ENCODE measurements around the gene GNB3. TPM values are rescaled to one million over a fixed set of nuclear protein-coding genes. Genes with fewer than 3 reads are reported as not detected.

The GNB3 gene
- total and polyA plus RNA-seq, 9 of the 15 experiments (the other 6 are each of a cell fraction or from before 2014, with no cell fraction given) = 1.4 to 5.8 (median 2.0) TPM

- TF ChIP-seq, protein P1, sequence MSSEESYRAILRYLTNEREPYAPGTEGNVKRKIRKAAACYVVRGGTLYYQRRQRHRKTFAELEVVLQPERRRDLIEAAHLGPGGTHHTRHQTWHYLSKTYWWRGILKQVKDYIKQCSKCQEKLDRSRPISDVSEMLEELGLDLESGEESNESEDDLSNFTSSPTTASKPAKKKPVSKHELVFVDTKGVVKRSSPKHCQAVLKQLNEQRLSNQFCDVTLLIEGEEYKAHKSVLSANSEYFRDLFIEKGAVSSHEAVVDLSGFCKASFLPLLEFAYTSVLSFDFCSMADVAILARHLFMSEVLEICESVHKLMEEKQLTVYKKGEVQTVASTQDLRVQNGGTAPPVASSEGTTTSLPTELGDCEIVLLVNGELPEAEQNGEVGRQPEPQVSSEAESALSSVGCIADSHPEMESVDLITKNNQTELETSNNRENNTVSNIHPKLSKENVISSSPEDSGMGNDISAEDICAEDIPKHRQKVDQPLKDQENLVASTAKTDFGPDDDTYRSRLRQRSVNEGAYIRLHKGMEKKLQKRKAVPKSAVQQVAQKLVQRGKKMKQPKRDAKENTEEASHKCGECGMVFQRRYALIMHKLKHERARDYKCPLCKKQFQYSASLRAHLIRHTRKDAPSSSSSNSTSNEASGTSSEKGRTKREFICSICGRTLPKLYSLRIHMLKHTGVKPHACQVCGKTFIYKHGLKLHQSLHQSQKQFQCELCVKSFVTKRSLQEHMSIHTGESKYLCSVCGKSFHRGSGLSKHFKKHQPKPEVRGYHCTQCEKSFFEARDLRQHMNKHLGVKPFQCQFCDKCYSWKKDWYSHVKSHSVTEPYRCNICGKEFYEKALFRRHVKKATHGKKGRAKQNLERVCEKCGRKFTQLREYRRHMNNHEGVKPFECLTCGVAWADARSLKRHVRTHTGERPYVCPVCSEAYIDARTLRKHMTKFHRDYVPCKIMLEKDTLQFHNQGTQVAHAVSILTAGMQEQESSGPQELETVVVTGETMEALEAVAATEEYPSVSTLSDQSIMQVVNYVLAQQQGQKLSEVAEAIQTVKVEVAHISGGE (CRISPR knock-in tag; IDR thresholded peaks at IDR 0.05) = peak; percentile 76 to 95 (median 77); a peak in 5 of 6 replicates
- TF ChIP-seq CCNT2 (IDR thresholded peaks at IDR 0.05; ENCODE audit: borderline replicate concordance, extremely low read depth, insufficient read length, low read depth, low read length) = peak; percentile 88
- TF ChIP-seq NCOR1 (IDR thresholded peaks at IDR 0.05) = no peak
- no peak for TF ChIP-seq PYGO2 (tag; IDR thresholded peaks at IDR 0.05)
- TF ChIP-seq CHD2 (IDR thresholded peaks at IDR 0.05; ENCODE audit: low read depth, low read length) = peak; percentile 68
- peak; percentile 45; the same call in 1 of the 2 replicates for TF ChIP-seq MXI1 (IDR thresholded peaks at IDR 0.05; ENCODE audit: low read depth, low read length)
- TF ChIP-seq HCFC1 (IDR thresholded peaks at IDR 0.05; ENCODE audit: low read depth, low read length) = peak; percentile 26; the same call in 1 of the 2 replicates
- TF ChIP-seq, protein P2, sequence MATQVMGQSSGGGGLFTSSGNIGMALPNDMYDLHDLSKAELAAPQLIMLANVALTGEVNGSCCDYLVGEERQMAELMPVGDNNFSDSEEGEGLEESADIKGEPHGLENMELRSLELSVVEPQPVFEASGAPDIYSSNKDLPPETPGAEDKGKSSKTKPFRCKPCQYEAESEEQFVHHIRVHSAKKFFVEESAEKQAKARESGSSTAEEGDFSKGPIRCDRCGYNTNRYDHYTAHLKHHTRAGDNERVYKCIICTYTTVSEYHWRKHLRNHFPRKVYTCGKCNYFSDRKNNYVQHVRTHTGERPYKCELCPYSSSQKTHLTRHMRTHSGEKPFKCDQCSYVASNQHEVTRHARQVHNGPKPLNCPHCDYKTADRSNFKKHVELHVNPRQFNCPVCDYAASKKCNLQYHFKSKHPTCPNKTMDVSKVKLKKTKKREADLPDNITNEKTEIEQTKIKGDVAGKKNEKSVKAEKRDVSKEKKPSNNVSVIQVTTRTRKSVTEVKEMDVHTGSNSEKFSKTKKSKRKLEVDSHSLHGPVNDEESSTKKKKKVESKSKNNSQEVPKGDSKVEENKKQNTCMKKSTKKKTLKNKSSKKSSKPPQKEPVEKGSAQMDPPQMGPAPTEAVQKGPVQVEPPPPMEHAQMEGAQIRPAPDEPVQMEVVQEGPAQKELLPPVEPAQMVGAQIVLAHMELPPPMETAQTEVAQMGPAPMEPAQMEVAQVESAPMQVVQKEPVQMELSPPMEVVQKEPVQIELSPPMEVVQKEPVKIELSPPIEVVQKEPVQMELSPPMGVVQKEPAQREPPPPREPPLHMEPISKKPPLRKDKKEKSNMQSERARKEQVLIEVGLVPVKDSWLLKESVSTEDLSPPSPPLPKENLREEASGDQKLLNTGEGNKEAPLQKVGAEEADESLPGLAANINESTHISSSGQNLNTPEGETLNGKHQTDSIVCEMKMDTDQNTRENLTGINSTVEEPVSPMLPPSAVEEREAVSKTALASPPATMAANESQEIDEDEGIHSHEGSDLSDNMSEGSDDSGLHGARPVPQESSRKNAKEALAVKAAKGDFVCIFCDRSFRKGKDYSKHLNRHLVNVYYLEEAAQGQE (IDR thresholded peaks at IDR 0.05; ENCODE audit: borderline replicate concordance) = peak; percentile 80
- TF ChIP-seq, protein P2 (CRISPR knock-in tag; IDR thresholded peaks at IDR 0.05; ENCODE audit: low read depth) = no peak
- TF ChIP-seq RBBP5 (IDR thresholded peaks at IDR 0.05; ENCODE audit: borderline replicate concordance, insufficient read depth, low read length, poor library complexity, severe bottlenecking) = peak; percentile 58
- no peak for TF ChIP-seq ZNF124 (CRISPR knock-in tag; IDR thresholded peaks at IDR 0.05)
- TF ChIP-seq, protein P3, sequence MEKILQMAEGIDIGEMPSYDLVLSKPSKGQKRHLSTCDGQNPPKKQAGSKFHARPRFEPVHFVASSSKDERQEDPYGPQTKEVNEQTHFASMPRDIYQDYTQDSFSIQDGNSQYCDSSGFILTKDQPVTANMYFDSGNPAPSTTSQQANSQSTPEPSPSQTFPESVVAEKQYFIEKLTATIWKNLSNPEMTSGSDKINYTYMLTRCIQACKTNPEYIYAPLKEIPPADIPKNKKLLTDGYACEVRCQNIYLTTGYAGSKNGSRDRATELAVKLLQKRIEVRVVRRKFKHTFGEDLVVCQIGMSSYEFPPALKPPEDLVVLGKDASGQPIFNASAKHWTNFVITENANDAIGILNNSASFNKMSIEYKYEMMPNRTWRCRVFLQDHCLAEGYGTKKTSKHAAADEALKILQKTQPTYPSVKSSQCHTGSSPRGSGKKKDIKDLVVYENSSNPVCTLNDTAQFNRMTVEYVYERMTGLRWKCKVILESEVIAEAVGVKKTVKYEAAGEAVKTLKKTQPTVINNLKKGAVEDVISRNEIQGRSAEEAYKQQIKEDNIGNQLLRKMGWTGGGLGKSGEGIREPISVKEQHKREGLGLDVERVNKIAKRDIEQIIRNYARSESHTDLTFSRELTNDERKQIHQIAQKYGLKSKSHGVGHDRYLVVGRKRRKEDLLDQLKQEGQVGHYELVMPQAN (IDR thresholded peaks at IDR 0.05; ENCODE audit: borderline replicate concordance) = peak; percentile 10; the same call in 1 of the 2 replicates
Measured at GRCh38 chr12:6873094-6874014, 32.6 kb downstream of the GNB3 start, which contains the start of gene SPSB2 (continued).

All from K562 (cell line).